Spinal cord (tissue), 10 donors: ENCODE measurements around the gene DCXR. TPM values are rescaled to one million over a fixed set of nuclear protein-coding genes. Genes with fewer than 3 reads are reported as not detected.

ENCODE experiments used
- DNase-seq, 6 donors: peaks; one replicate each; pipeline versions ENCODE4 v3.0.0 to v3.0.0-alpha.2; 2013 to 2015; ENCODE audit warnings: low spot score in 6 of 6, low read depth in 4 of 6
- H3K27ac ChIP-seq: one replicate; pipeline ENCODE4 v1.5.1; 2013; ENCODE audit warnings: low read depth, low read length, control low read depth
- H3K27me3 ChIP-seq: one replicate; pipeline ENCODE4 v1.6.1; 2013; ENCODE audit warnings: low read length; ENCODE audit not compliant: control insufficient read depth, insufficient read depth
- H3K36me3 ChIP-seq: one replicate; pipeline ENCODE4 v1.6.1; 2013; ENCODE audit warnings: low read length; ENCODE audit not compliant: control insufficient read depth, insufficient read depth
- H3K4me1 ChIP-seq: one replicate; pipeline ENCODE4 v1.6.1; 2013; ENCODE audit warnings: low read length; ENCODE audit not compliant: control insufficient read depth, insufficient read depth
- H3K4me3 ChIP-seq: one replicate; pipeline ENCODE4 v1.5.1; 2013; ENCODE audit warnings: low read depth, low read length, control low read depth
- H3K9me3 ChIP-seq: one replicate; pipeline ENCODE4 v1.6.1; 2013; ENCODE audit warnings: low read length; ENCODE audit not compliant: control insufficient read depth, insufficient read depth
- WGBS: methylation state at CpG from one replicate; pipeline ENCODE4 v1.1.5; 2013; ENCODE audit warnings: missing lambda C conversion rate; ENCODE audit not compliant: insufficient coverage; 5-methylcytosine and 5-hydroxymethylcytosine counted together
- long read RNA-seq, 4 donors: transcript quantifications; one replicate each; lab custom pipeline, GENCODE V29; 2026
- polyA plus RNA-seq, 2 donors: library from polyadenylated mRNA; unstranded; fragments of 120-200 nt; gene quantifications; one replicate each; pipeline ENCODE4 v1.2.1, GENCODE V29; 2013; ENCODE audit not compliant: insufficient read length in 2 of 2
- total RNA-seq, 2 donors: library from RNA; depleted of rRNA in 1 of 2; stranded (reverse); fragments of 120-200 nt in 1 of 2; fragments of >200 nt in 1 of 2; gene quantifications; one replicate each; pipeline versions ENCODE4 v1.2.3 to v1.2.4, GENCODE V29; 2013 to 2014
- donor health status: healthy.

DCXR gene
- total RNA-seq, result 10 to 100 TPM; 44.3 to 94.5 TPM
- 100 to 1,000 TPM; 144 to 145 TPM for polyA plus RNA-seq
- long read RNA-seq, donor 1, transcript DCXR-201 (8 exons, 887 nt), result major isoform, 55 of 118 reads
- long read RNA-seq, donor 1, transcript DCXR-213 (7 exons, 915 nt), result minor isoform, 15 of 118 reads
- long read RNA-seq, donor 1, transcript DCXR-212 (5 exons, 715 nt), result minor isoform, 6 of 118 reads
- long read RNA-seq, donor 1, transcript DCXR-218 (8 exons, 676 nt), result minor isoform, 8 of 118 reads
- long read RNA-seq, donor 1, partial matches to known transcripts, result 25 of 118 reads
- long read RNA-seq, donor 1, other reads (novel, unspliced or antisense), result 0 of 118 reads
- long read RNA-seq, donor 2, transcript DCXR-213 (7 exons, 915 nt), result minor isoform, 9 of 76 reads
- long read RNA-seq, donor 2, transcript DCXR-201 (8 exons, 887 nt), result major isoform, 46 of 76 reads
- long read RNA-seq, donor 2, partial matches to known transcripts, result 0 of 76 reads
- long read RNA-seq, donor 2, other reads (novel, unspliced or antisense), result 12 of 76 reads
- long read RNA-seq, donor 3, transcript DCXR-213 (7 exons, 915 nt), result minor isoform, 9 of 37 reads
- long read RNA-seq, donor 3, transcript DCXR-201 (8 exons, 887 nt), result major isoform, 25 of 37 reads
- long read RNA-seq, donor 3, partial matches to known transcripts, result 0 of 37 reads
- long read RNA-seq, donor 3, other reads (novel, unspliced or antisense), result 0 of 37 reads
- long read RNA-seq, donor 4, transcript DCXR-213 (7 exons, 915 nt), result minor isoform, 7 of 71 reads
- long read RNA-seq, donor 4, transcript DCXR-201 (8 exons, 887 nt), result major isoform, 43 of 71 reads
- long read RNA-seq, donor 4, partial matches to known transcripts, result 9 of 71 reads
- long read RNA-seq, donor 4, other reads (novel, unspliced or antisense), result 0 of 71 reads

DNA sequence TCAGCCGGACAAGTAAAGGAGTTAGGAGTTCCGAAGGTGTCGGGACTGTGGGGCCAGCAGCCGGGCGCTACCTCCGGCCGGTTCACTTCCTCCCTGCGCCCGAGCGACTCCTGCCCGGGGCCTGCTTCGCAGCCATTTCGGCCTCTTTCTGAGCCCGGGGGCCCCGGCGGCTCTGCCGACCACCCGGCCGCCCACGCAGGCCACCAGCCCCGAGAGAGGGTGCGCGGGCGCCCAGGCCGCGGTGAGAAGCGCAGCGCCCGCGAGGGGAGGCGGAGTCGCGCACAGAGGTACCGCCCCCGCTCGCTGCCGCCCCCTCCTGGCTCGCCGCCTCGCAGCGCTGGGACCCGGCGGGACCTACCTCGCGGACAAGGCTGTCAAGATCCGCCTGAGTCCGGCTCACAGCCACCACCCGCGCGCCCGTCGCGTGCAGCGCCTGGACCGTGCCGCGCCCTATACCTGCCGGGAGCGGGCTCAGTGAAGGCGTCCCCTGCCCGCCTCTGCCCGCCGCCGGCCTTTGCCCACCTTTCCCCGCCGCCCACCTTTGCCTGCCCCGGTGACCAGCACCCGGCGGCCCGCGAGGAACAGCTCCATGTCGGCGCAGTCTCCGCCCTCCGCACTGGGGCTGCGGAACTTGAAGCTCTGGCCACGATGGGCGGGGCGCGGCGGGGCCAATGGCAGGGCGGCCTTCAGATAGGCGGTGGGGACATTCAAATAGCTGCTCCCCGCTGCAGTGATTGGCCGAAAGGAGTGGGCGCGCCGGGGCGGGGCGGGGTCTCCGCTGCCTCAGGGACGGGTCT, at the start of gene DCXR:
Gene DCXR, minus strand, starts transcription at position 606 of the 797 bp plus-strand sequence. Its CDS starts 15 bp downstream, at position 591.
- peak; percentile 78 to 98 (median 90) for DNase-seq
- Histone ChIP-seq H3K4me3 (peak within 1 kb of the TSS; percentile 65), H3K27ac (peak within 1 kb of the TSS; percentile 84), H3K36me3 (peaks cover 41% of the 10 kb centered on the region), H3K4me1 (peaks cover 44% of the 10 kb centered on the region), H3K27me3 (no peaks in the 10 kb centered on the region), H3K9me3 (no peaks in the 10 kb centered on the region)
- under 1% methylated on average over 92 of the region's 92 CpGs for WGBS

DNA sequence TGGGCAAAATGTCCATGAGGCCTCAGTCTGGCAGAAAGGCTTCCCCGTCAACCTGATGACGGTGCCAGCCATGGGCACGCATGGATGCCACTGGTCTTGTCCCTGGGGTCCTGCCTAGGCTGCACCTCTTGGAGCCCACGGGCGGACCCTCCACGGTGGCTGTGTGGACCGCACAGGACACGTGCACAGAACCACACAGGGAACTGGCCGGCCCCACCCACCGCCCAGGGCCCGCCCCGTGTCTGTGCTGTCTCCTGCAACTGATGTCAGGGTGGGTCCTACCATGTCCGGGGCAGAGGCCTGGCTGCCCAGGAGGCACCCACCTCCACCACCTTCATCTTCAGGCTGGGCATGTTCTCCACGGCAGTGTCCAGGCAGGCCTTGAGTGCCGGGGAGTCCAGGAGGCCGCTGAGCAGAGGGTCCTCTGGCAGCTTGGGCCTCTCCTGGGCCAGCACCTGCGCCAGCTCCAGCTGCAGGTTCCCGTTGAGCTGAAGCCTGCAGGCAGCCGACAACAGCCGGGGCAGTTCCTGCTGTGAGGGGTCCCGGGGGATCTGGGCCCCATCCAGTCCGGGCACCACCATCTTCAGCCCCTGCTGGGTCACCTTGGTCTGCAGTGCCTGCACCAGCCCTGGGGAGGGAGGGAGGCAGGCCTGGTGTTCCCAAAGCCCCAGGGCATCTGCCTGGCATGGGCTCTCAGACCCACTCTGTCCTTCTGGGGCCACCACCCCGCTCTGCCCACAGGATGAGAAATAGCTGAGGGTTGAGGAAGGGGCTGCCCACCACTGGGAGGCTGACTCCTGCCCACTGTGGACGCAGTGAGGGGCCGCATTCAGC, 48.7 kb upstream of the DCXR start:
- H3K9me3 ChIP-seq, result no peaks in the 10 kb centered on the region
- no peaks in the 10 kb centered on the region for H3K27me3 ChIP-seq
- no peak overlapping the region for H3K27ac ChIP-seq
- no peaks in the 10 kb centered on the region for H3K4me1 ChIP-seq
- H3K4me3 ChIP-seq, result no peak overlapping the region
- H3K36me3 ChIP-seq, result peaks cover 100% of the 10 kb centered on the region
- no peak for DNase-seq
- 92% methylated on average over 25 of the region's 25 CpGs for WGBS

DNA sequence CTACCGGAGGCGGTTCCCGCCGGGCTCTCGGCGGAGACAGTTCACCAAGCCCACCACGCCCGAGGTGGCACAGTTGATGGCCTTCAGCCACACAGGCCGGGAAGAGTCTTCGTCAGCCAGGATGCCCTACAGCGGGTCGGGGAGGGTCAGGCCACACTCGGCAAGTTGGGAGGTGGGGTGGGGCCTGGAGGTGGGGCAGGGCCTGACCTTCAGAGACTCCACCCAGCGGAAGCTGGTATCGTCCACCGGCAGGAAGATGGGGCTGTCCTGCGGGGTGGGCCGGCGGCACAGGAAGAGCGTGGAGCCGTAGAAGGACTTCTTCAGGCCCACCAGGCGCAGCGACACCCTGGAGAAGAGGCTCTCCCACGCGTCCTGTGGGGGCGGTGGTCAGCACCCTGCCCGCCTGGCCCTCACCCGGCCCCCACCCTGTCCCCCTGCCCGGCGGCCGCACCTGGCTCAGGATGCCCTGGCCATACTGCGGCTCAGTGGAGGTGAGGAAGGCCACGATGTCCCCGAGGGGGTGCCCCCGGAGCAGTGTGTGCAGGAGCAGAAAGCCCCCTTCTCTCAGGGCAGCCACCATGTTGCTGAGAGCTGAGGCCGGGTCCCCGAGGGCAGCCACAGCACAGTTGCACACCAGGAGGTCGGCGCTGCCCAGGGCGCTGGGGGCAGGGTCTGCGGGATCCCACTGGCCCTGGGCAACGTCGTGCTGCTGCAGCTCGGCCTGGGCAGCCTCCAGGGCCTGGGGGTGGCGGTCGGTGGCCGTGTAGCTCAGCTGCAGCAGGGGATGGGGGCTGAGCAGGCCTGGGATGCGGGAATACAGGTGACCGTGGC, 47.7 kb upstream of the DCXR start:
- Histone ChIP-seq H3K27ac (no peak overlapping the region), H3K4me3 (no peak overlapping the region), H3K9me3 (no peaks in the 10 kb centered on the region), H3K27me3 (no peaks in the 10 kb centered on the region), H3K4me1 (no peaks in the 10 kb centered on the region), H3K36me3 (peaks cover 100% of the 10 kb centered on the region)
- 91% methylated on average over 49 of the region's 49 CpGs for WGBS
- no peak for DNase-seq

DNA sequence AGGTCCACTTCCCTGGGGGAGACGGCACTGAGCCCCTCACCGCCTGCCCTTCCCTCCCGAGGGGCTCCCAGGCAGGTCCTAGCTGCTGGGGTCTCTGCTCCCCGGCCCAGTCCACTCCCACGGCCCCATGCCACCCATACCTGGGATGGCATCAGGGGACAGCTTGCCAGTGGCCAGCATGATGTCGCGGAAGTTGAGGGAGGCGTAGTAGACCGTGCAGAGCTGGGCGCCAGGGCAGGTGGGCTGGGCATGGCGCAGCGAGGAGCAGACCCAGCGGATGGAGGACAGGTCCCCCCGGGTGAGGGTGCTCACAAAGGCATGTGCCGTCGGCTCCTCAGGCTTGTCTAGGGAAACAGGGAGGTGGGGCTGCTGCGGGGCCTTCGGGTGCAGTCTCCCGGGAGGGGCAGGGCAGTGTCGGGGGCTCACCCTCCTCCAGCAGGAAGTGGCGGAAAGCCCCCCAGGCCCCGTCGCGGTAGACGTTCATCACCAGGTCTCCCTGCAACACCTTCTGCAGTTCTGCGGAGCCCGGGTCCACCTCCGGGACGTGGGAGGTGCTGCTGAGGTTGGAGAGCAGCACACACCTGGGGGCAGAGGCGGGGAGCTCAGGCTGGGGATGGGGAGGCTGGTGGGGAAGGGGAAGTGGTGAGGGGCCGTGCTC, 47.0 kb upstream of the DCXR start:
- 94% methylated on average over 27 of the region's 31 CpGs for whole genome bisulfite sequencing
- no peaks in the 10 kb centered on the region for H3K9me3 ChIP-seq
- H3K27me3 ChIP-seq, result no peaks in the 10 kb centered on the region
- no peaks in the 10 kb centered on the region for H3K4me1 ChIP-seq
- no peak overlapping the region for H3K4me3 ChIP-seq
- peaks cover 100% of the 10 kb centered on the region for H3K36me3 ChIP-seq
- DNase-seq, result no peak
- no peak overlapping the region for H3K27ac ChIP-seq

GRCh38 chr17:82083533-82084359, 46.2 kb upstream of the DCXR start:
- Histone ChIP-seq H3K4me1 (no peaks in the 10 kb centered on the region), H3K4me3 (no peak overlapping the region), H3K36me3 (peaks cover 100% of the 10 kb centered on the region), H3K9me3 (no peaks in the 10 kb centered on the region), H3K27ac (no peak overlapping the region), H3K27me3 (no peaks in the 10 kb centered on the region)
- 92% methylated on average over 54 of the region's 55 CpGs for WGBS
- no peak for DNase-seq

DNA sequence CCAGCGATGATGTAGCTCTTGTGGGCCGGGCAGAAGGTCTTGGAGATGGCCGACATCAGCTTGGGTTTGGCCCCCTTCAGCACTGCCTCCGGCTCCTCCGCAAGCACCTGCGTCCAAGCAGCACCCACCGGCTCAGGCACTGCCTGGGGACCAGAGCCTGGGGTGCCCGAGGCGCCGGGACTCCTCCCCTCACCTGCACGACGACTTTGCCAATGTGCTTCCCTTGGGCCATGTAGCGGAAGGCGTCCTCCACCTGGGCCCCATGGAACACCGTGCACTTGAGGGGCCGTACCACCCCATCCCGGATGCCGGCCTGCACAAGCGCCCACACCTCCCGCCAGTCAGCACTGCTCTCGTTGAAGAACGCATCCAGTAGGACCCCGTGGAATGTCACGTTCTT, 45.5 kb upstream of the DCXR start:
- DNase-seq, result no peak
- Histone ChIP-seq H3K27me3 (no peaks in the 10 kb centered on the region), H3K4me1 (peaks cover 2% of the 10 kb centered on the region), H3K27ac (no peak overlapping the region), H3K4me3 (no peak overlapping the region), H3K36me3 (peaks cover 100% of the 10 kb centered on the region), H3K9me3 (no peaks in the 10 kb centered on the region)
- WGBS, result 97% methylated on average over 24 of the region's 24 CpGs

- DNase-seq, result no peak
- Histone ChIP-seq H3K4me1 (peaks cover 8% of the 10 kb centered on the region), H3K4me3 (no peak overlapping the region), H3K27ac (no peak overlapping the region), H3K27me3 (no peaks in the 10 kb centered on the region), H3K36me3 (peaks cover 100% of the 10 kb centered on the region), H3K9me3 (no peaks in the 10 kb centered on the region)
- WGBS, result 94% methylated on average over 19 of the region's 19 CpGs
Observed at GRCh38 chr17:82082456-82082855, 45.0 kb upstream of the DCXR start.
